Activated naive CD8-positive, alpha-beta T cell (primary cell): ENCODE data around the gene TMCO4.

Experiments
- H3K27ac Mint-ChIP-seq: one replicate; pipeline ENCODE4 v1.8.0; 2021; ENCODE audit warnings: mixed read lengths
- H3K27me3 Mint-ChIP-seq: one replicate; pipeline ENCODE4 v1.8.0; 2021; ENCODE audit warnings: mixed read lengths
- H3K36me3 Mint-ChIP-seq: one replicate; pipeline ENCODE4 v1.8.0; 2021; ENCODE audit warnings: mixed read lengths
- H3K4me1 Mint-ChIP-seq: one replicate; pipeline ENCODE4 v1.8.0; 2021; ENCODE audit warnings: low read depth, mixed read lengths
- H3K4me3 Mint-ChIP-seq: one replicate; pipeline ENCODE4 v1.8.0; 2021; ENCODE audit warnings: mild to moderate bottlenecking, mixed read lengths
- H3K9me3 Mint-ChIP-seq: one replicate; pipeline ENCODE4 v1.8.0; 2021; ENCODE audit warnings: low read depth, mixed read lengths

The TMCO4 gene

GRCh38 chr1:19735440-19736127 is 64.1 kb downstream of the TMCO4 start:
- Mint-ChIP-seq H3K4me1 (no peaks in the 10 kb centered on the region), H3K9me3 (peaks cover 4% of the 10 kb centered on the region), H3K36me3 (peaks cover 45% of the 10 kb centered on the region), H3K27me3 (no peaks in the 10 kb centered on the region), H3K4me3 (no peak overlapping the region), H3K27ac (no peak overlapping the region)

- H3K4me1 Mint-ChIP-seq: no peaks in the 10 kb centered on the region
- H3K4me3 Mint-ChIP-seq: no peak overlapping the region
- H3K9me3 Mint-ChIP-seq: peaks cover 4% of the 10 kb centered on the region
- no peaks in the 10 kb centered on the region for H3K27me3 Mint-ChIP-seq
- no peak overlapping the region for H3K27ac Mint-ChIP-seq
- H3K36me3 Mint-ChIP-seq: peaks cover 47% of the 10 kb centered on the region
Observed at GRCh38 chr1:19734472-19734999, 65.2 kb downstream of the TMCO4 start.

GRCh38 chr1:19734056-19734455 is 65.7 kb downstream of the TMCO4 start:
- Mint-ChIP-seq H3K9me3 (peaks cover 4% of the 10 kb centered on the region), H3K27me3 (no peaks in the 10 kb centered on the region), H3K36me3 (peaks cover 43% of the 10 kb centered on the region), H3K27ac (no peak overlapping the region), H3K4me1 (no peaks in the 10 kb centered on the region), H3K4me3 (no peak overlapping the region)

GRCh38 chr1:19733615-19734014 is 66.1 kb downstream of the TMCO4 start:
- Mint-ChIP-seq H3K4me1 (no peaks in the 10 kb centered on the region), H3K4me3 (no peak overlapping the region), H3K9me3 (peaks cover 4% of the 10 kb centered on the region), H3K27ac (no peak overlapping the region), H3K36me3 (peaks cover 39% of the 10 kb centered on the region), H3K27me3 (no peaks in the 10 kb centered on the region)

- no peak overlapping the region for H3K4me3 Mint-ChIP-seq
- H3K9me3 Mint-ChIP-seq: peaks cover 4% of the 10 kb centered on the region
- no peaks in the 10 kb centered on the region for H3K27me3 Mint-ChIP-seq
- no peak overlapping the region for H3K27ac Mint-ChIP-seq
- peaks cover 39% of the 10 kb centered on the region for H3K36me3 Mint-ChIP-seq
- H3K4me1 Mint-ChIP-seq: no peaks in the 10 kb centered on the region
Observed at GRCh38 chr1:19731311-19731821, 68.3 kb downstream of the TMCO4 start.

DNA sequence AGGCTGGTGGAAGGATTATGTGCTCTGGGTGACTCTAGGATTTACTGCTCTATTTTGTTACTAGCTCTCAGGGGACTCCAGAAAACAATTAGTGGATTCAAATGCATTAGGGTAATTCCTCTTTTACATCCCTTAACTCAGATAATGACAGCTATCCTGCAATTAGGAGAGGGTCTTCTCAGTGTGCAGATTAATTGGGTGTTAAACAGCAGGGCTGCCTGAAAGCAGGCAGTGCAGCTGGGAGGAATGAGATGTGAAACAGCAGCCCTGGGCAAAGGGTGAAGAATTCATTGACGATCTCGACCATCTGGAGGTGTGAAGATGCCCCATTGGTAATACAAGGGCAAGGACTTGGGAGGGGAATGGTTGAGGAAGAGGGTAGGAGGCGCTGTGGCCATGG is 68.9 kb downstream of the TMCO4 start:
- Mint-ChIP-seq H3K36me3 (peaks cover 39% of the 10 kb centered on the region), H3K4me3 (no peak overlapping the region), H3K4me1 (no peaks in the 10 kb centered on the region), H3K27ac (no peak overlapping the region), H3K27me3 (no peaks in the 10 kb centered on the region), H3K9me3 (peaks cover 4% of the 10 kb centered on the region)

DNA sequence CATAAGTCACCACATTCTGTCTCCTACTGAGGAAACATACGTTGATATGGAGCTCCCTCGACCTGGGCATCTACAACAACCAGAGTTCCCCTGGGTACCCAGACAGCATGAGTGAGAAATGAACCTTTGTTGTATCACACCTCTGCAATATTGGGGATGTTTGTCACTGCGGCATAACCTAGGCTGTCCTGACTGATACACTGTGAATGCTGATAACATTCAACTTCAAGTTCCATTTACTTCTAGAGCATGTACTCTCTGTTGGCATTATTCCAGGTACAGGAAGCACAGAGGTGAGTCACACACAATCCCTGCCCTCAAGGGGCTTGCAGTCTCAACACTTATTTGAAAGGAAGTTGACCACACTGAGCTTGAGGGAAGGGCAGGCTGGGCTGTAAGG is 69.5 kb downstream of the TMCO4 start:
- Mint-ChIP-seq H3K27ac (no peak overlapping the region), H3K36me3 (peaks cover 35% of the 10 kb centered on the region), H3K27me3 (no peaks in the 10 kb centered on the region), H3K9me3 (peaks cover 4% of the 10 kb centered on the region), H3K4me1 (no peaks in the 10 kb centered on the region), H3K4me3 (no peak overlapping the region)

- H3K4me1 Mint-ChIP-seq: no peaks in the 10 kb centered on the region
- H3K36me3 Mint-ChIP-seq: peaks cover 25% of the 10 kb centered on the region
- H3K4me3 Mint-ChIP-seq: no peak overlapping the region
- H3K27me3 Mint-ChIP-seq: no peaks in the 10 kb centered on the region
- peaks cover 4% of the 10 kb centered on the region for H3K9me3 Mint-ChIP-seq
- H3K27ac Mint-ChIP-seq: no peak overlapping the region
Observed at GRCh38 chr1:19728413-19729145, 71.1 kb downstream of the TMCO4 start.

DNA sequence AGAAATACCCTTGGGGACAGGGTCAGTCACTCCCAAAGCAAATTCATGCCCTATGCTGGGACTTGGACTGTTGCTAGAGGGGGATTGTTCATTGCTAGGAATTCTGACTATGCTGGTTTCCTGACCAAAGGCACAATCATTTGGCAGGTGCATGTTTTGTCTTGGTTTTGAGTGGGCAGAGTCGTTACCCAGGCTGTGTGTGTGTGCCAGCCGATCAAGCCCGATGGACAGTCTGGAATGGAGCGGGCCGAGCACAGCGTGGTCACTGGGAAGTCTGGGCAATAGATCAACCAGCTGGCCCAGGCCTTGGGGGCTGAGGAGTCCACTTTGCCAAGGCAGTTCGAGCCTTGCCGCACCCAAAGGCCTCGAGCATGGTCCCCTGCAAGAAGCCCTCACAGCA is 74.1 kb downstream of the TMCO4 start:
- H3K4me3 Mint-ChIP-seq: no peak overlapping the region
- H3K4me1 Mint-ChIP-seq: no peaks in the 10 kb centered on the region
- H3K27me3 Mint-ChIP-seq: no peaks in the 10 kb centered on the region
- no peaks in the 10 kb centered on the region for H3K9me3 Mint-ChIP-seq
- H3K27ac Mint-ChIP-seq: no peak overlapping the region
- peaks cover 13% of the 10 kb centered on the region for H3K36me3 Mint-ChIP-seq

GRCh38 chr1:19723874-19724273 is 75.8 kb downstream of the TMCO4 start:
- H3K9me3 Mint-ChIP-seq: no peaks in the 10 kb centered on the region
- H3K4me3 Mint-ChIP-seq: no peak overlapping the region
- no peaks in the 10 kb centered on the region for H3K4me1 Mint-ChIP-seq
- no peak overlapping the region for H3K27ac Mint-ChIP-seq
- no peaks in the 10 kb centered on the region for H3K27me3 Mint-ChIP-seq
- peaks cover 5% of the 10 kb centered on the region for H3K36me3 Mint-ChIP-seq

- no peaks in the 10 kb centered on the region for H3K27me3 Mint-ChIP-seq
- H3K27ac Mint-ChIP-seq: no peak overlapping the region
- H3K4me1 Mint-ChIP-seq: no peaks in the 10 kb centered on the region
- no peak overlapping the region for H3K4me3 Mint-ChIP-seq
- no peaks in the 10 kb centered on the region for H3K9me3 Mint-ChIP-seq
- peaks cover 3% of the 10 kb centered on the region for H3K36me3 Mint-ChIP-seq
Observed at GRCh38 chr1:19720973-19721372, 78.7 kb downstream of the TMCO4 start.

DNA sequence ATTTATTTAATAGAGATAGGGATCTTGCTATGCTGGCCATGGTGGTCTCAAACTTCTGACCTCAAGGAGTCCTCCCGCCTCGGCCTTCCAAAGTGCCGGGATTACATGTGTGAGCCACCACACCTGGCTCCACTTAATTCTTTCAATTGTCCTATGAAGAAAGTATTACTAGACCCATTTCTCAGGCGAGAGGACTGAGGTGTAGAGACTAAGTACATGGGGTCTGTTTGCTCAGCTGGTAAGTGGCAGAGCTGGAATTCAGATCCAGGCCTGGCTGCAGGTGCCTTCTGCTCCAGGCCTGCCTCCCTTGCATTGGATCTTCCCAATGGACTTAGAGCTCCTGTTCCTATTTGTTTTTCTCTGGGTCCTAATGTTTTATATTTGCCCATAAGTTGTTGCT is 79.5 kb downstream of the TMCO4 start:
- Mint-ChIP-seq H3K27me3 (no peaks in the 10 kb centered on the region), H3K36me3 (peaks cover 6% of the 10 kb centered on the region), H3K27ac (no peak overlapping the region), H3K4me3 (no peak overlapping the region), H3K4me1 (peaks cover 4% of the 10 kb centered on the region), H3K9me3 (no peaks in the 10 kb centered on the region)

DNA sequence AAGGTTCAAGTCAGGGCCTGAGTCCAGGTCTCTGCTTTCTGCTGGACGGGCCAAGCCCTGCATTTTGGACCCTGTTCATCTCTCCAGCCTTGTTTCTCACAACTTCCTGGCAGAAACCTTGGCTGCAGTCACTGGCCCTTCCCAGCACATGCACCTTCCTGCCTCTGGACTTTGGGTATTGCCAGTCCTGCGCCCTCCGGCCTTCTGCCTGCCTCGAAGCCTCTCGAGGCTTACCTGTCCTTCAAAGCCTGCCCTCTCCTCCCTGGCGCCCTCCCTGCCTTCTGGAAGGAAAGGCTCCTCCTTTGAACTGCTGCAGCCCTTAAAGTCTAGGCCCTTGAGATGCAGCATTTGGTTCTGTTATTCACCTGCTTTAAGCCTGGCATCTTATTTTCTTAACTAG is 82.2 kb downstream of the TMCO4 start:
- H3K36me3 Mint-ChIP-seq: peaks cover 6% of the 10 kb centered on the region
- H3K27me3 Mint-ChIP-seq: no peaks in the 10 kb centered on the region
- no peak overlapping the region for H3K27ac Mint-ChIP-seq
- H3K4me3 Mint-ChIP-seq: no peak overlapping the region
- H3K9me3 Mint-ChIP-seq: no peaks in the 10 kb centered on the region
- H3K4me1 Mint-ChIP-seq: peaks cover 4% of the 10 kb centered on the region

DNA sequence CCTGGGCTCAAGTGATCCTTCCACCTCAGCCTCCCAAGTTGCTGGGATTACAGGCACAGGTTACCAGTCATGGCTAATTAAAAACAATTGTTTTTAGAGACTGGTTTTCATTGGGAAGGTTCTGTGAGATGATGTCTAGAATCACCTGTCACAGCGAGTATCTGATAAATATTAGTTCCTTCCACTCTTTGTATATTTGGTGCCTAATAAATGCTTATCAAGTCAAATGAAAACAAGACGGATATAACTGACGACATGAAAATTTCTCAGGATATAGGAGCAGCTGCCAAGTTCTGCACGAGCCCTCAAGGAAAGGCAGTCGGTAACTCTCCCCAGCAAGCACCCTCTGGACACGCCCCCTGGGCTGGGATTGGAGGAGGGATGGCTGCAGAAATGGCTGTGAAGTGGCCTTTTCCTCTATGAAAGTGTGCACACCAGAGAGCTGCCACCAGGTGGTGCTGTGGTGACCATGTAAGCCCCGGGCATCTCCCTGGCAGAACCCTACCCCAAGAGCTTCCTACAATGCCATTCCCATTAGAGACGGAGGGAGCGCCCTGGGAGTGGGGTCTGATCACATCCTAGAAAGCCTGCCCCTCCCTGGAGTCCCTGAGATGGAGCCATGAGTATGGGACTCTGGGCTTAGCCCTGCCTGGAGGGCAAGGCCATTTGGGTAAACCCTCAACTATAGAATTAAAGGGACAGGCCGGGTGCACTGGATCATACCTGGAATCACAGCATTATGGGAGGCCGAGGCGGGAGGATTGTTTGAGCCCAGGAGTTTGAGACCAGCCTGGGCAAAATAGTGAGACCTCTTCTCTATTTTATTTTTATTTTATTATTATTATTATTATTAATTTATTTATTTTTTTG is 84.1 kb downstream of the TMCO4 start:
- Mint-ChIP-seq H3K9me3 (no peaks in the 10 kb centered on the region), H3K36me3 (peaks cover 10% of the 10 kb centered on the region), H3K4me3 (no peak overlapping the region), H3K27me3 (no peaks in the 10 kb centered on the region), H3K27ac (no peak overlapping the region), H3K4me1 (peaks cover 11% of the 10 kb centered on the region)

GRCh38 chr1:19712928-19713327 is 86.8 kb downstream of the TMCO4 start:
- Mint-ChIP-seq H3K4me3 (no peak overlapping the region), H3K9me3 (no peaks in the 10 kb centered on the region), H3K27me3 (no peaks in the 10 kb centered on the region), H3K4me1 (peaks cover 11% of the 10 kb centered on the region), H3K36me3 (peaks cover 10% of the 10 kb centered on the region), H3K27ac (no peak overlapping the region)
